ENCODE results near the gene LOXL4. TPM values are rescaled to one million over a fixed set of nuclear protein-coding genes. Genes with fewer than 3 reads are reported as not detected.

The LOXL4 gene
- total RNA-seq, 2 experiments from 2014 or later = not detected

DNA sequence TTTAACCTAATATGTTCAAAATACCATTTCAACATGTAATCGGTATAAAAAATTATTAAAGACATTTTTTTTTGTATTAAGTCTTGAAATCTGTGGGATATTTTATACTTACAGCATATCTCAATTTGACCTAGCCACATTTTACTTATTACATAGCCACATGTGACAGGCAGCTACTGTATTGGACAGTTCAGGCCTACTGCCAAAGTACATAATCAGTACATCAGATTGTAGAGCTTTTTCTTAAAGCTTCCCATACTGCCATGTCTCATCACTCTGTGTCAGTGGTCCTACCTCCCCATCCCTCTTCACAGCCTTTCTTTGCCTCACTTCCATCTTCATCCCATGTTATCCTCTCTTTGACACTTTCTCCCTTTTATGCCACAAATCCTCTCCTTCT, 43.0 kb downstream of the LOXL4 start:
- Mint-ChIP-seq H3K4me3 (no peak overlapping the region), H3K9me3 (peaks cover 7% of the 10 kb centered on the region), H3K27me3 (ENCODE audit: low read depth) (no peaks in the 10 kb centered on the region), H3K27ac (no peak overlapping the region), H3K4me1 (ENCODE audit: low read depth) (peaks cover 16% of the 10 kb centered on the region), H3K36me3 (ENCODE audit: low read depth) (peaks cover 19% of the 10 kb centered on the region)
- DNase-seq = no peak
- intact Hi-C loops (cut with micrococcal nuclease) = no loop called here
- CTCF ChIA-PET = no interaction called here

DNA sequence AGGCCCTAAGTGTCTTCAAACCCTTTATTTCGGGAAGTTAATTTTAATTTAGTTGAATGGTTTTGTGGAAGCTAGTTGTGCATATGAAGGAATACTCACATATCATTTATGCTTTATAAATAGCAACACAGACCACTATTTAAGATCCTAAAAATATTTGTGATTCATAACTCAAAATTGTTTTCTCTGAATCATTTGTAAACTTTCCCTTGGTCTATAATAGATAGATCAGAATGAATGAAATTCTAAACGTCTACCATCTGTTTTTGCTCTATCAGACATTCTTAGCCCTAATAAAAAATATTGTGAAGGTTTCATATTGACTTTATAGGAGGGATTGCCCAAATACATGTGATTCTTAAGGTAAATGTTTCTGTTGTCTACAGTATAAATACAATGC, 43.5 kb downstream of the LOXL4 start:
- no peak for DNase-seq
- intact Hi-C loops (cut with micrococcal nuclease) = no loop called here
- Mint-ChIP-seq H3K9me3 (peaks cover 12% of the 10 kb centered on the region), H3K4me3 (no peak overlapping the region), H3K27me3 (ENCODE audit: low read depth) (no peaks in the 10 kb centered on the region), H3K36me3 (ENCODE audit: low read depth) (peaks cover 24% of the 10 kb centered on the region), H3K27ac (no peak overlapping the region), H3K4me1 (ENCODE audit: low read depth) (peaks cover 16% of the 10 kb centered on the region)
- CTCF ChIA-PET = no interaction called here

DNA sequence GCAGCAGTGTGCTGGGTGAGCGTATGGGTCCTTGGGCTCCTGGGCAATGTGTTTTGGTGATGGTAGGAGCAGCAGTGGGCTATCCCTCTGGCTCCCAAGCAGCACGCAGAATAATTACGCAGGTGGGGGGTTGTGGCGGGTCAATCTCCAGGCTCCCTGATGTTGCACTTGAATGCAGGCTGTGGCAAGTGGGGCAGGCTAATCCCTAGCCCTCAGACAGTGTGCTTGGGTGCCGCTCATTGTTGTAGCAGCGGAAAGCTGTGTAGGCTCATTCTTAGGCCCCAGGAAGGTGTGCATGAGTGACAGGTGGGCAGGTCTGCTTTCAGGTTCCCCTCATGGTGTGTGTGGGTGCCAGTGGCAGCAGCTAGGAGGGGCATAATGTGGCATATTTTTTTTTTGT, 44.1 kb downstream of the LOXL4 start:
- H3K4me3 Mint-ChIP-seq = no peak overlapping the region
- H3K27me3 Mint-ChIP-seq (ENCODE audit: low read depth) = no peaks in the 10 kb centered on the region
- CTCF ChIA-PET = no interaction called here
- intact Hi-C loops (cut with micrococcal nuclease) = no loop called here
- peaks cover 18% of the 10 kb centered on the region for H3K9me3 Mint-ChIP-seq
- peaks cover 26% of the 10 kb centered on the region for H3K36me3 Mint-ChIP-seq (ENCODE audit: low read depth)
- H3K4me1 Mint-ChIP-seq (ENCODE audit: low read depth) = peaks cover 13% of the 10 kb centered on the region
- DNase-seq = no peak
- no peak overlapping the region for H3K27ac Mint-ChIP-seq

DNA sequence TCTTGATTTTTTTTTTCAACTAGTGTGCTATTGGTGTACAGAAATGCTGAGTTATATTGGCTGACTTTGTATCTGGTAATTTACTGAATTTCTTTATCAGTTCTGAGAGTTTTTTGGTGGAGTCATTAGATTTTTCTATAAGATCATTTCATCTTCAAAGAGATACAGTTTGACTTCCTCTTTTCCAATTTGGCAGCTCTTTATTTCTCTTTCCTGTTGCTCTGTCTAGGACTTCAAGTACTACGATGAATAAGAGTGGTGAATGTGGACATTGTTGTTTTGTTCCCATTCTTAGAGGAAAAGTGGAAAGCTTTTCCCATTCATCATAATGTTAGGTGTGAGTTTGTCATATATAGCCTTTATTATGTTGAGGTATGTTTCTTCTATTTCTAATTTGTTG, 50.2 kb downstream of the LOXL4 start:
- Mint-ChIP-seq H3K4me3 (no peak overlapping the region), H3K9me3 (peaks cover 31% of the 10 kb centered on the region), H3K4me1 (ENCODE audit: low read depth) (peaks cover 13% of the 10 kb centered on the region), H3K27ac (no peak overlapping the region), H3K36me3 (ENCODE audit: low read depth) (peaks cover 40% of the 10 kb centered on the region), H3K27me3 (ENCODE audit: low read depth) (no peaks in the 10 kb centered on the region)
- DNase-seq = no peak
- CTCF ChIA-PET = no interaction called here
- intact Hi-C loops (cut with micrococcal nuclease) = no loop called here

DNA sequence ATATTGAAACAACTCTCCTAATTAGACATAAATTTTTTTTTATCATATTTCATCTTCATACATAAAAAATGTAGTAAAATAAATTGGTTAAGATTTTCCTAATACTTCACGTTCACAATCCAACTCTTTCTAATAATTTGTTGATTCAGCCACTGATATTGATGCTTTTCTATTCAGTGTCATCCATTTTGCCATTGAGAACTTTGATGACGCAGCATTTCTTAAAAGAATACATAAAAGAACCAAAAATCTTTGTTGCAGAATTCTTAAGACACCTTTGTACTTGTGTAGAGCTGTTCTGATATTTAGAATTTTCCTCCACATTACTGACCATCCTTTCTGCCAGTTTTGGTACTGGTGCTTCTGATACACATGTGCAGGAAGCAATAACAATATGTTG, 52.6 kb downstream of the LOXL4 start:
- DNase-seq = no peak

DNA sequence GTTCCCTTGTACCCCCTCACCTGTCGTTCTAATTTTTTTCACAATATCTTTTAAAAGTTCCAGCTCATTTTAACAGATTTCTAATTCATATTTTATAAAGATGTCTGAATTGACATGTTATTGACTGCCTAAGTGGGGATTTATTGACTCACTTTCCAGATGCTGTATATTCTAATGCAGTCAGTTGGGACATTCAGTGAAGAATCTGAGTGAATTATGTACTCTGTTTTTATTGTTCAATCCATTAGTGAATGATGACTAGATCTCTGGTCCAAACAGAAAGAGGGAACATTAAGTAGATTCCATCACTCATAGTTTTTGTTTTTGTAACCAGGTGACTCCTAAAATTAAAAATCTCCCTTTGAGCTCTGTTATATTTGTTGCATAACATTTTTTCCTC, 54.3 kb downstream of the LOXL4 start:
- Mint-ChIP-seq H3K4me1 (ENCODE audit: low read depth) (peaks cover 27% of the 10 kb centered on the region), H3K9me3 (peaks cover 19% of the 10 kb centered on the region), H3K27me3 (ENCODE audit: low read depth) (no peaks in the 10 kb centered on the region), H3K4me3 (no peak overlapping the region), H3K27ac (no peak overlapping the region), H3K36me3 (ENCODE audit: low read depth) (peaks cover 44% of the 10 kb centered on the region)
- intact Hi-C loops (cut with micrococcal nuclease) = no loop called here
- CTCF ChIA-PET = no interaction called here
- no peak for DNase-seq

More for the DNA sequence above, 52.6 kb downstream of the LOXL4 start:
- intact Hi-C loops (cut with micrococcal nuclease) = no loop called here
- Mint-ChIP-seq H3K27me3 (ENCODE audit: low read depth) (no peaks in the 10 kb centered on the region), H3K4me1 (ENCODE audit: low read depth) (peaks cover 21% of the 10 kb centered on the region), H3K4me3 (no peak overlapping the region), H3K9me3 (peaks cover 31% of the 10 kb centered on the region), H3K27ac (no peak overlapping the region), H3K36me3 (ENCODE audit: low read depth) (peaks cover 47% of the 10 kb centered on the region)
- CTCF ChIA-PET = no interaction called here

DNA sequence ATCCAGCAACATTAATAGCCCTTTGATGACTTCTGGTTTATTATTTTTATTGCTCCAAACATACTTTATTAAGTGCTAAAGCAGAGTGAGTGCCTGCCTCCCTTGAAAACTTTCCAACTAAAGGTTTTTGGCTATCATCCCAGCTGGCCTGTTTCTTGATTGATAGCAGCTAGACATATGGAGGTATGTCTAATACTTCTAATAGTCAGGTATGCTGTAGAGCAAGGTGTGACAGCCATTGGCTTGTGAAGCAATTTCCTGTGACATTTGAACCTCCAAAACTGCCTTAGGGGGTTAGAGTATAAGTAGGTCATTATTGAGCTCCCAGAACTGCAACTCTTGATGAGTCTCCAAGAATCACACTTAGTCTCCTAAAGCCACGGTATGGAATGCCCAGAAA, 55.8 kb downstream of the LOXL4 start:
- intact Hi-C loops (cut with micrococcal nuclease) = no loop called here
- Mint-ChIP-seq H3K27ac (no peak overlapping the region), H3K4me1 (ENCODE audit: low read depth) (peaks cover 32% of the 10 kb centered on the region), H3K36me3 (ENCODE audit: low read depth) (peaks cover 40% of the 10 kb centered on the region), H3K9me3 (peaks cover 9% of the 10 kb centered on the region), H3K4me3 (no peak overlapping the region), H3K27me3 (ENCODE audit: low read depth) (no peaks in the 10 kb centered on the region)
- CTCF ChIA-PET = no interaction called here
- no peak for DNase-seq

DNA sequence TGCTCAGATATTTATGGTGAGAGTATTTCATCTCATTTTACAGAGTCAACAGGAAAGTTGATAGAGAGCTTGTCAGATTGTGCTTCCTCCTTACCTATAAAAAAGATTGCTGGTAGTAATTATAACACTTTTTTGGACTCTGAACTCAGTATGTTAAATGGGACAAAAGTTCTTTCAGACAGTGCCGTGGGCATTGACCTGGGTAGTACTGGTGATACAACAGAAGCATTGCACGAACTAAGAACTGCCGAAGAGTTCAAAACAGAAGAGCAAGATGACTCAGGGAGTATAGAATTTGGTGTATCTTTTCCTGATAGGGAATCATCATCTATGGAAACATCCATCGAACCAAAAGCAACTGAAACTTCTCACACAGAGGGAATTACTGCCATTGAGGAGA, 58.6 kb downstream of the LOXL4 start:
- H3K9me3 Mint-ChIP-seq = no peaks in the 10 kb centered on the region
- CTCF ChIA-PET = no interaction called here
- H3K36me3 Mint-ChIP-seq (ENCODE audit: low read depth) = peaks cover 28% of the 10 kb centered on the region
- H3K27me3 Mint-ChIP-seq (ENCODE audit: low read depth) = no peaks in the 10 kb centered on the region
- no peak for DNase-seq
- H3K4me1 Mint-ChIP-seq (ENCODE audit: low read depth) = peaks cover 28% of the 10 kb centered on the region
- intact Hi-C loops (cut with micrococcal nuclease) = no loop called here
- H3K4me3 Mint-ChIP-seq = no peak overlapping the region
- no peak overlapping the region for H3K27ac Mint-ChIP-seq

DNA sequence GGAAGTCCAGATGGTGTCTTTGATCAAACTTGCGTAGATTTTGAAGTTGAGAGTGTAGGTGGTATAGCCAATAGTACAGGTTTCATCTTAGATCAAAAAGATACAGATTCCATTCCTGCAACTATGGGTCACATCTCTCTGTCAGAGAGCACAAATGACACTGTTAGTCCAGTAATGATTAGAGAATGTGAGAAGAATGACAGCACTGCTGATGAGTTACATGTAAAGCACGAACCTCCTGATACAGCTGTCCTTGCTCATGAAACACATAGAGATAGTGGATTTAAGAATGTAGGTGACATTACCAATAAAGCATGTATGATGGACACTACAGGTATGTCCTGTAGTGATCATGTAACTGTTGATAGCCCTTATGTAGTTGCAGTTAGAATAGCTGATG, 59.1 kb downstream of the LOXL4 start:
- CTCF ChIA-PET = no interaction called here
- H3K9me3 Mint-ChIP-seq = no peaks in the 10 kb centered on the region
- H3K27me3 Mint-ChIP-seq (ENCODE audit: low read depth) = no peaks in the 10 kb centered on the region
- no peak overlapping the region for H3K4me3 Mint-ChIP-seq
- no peak for DNase-seq
- H3K36me3 Mint-ChIP-seq (ENCODE audit: low read depth) = peaks cover 25% of the 10 kb centered on the region
- no peak overlapping the region for H3K27ac Mint-ChIP-seq
- peaks cover 27% of the 10 kb centered on the region for H3K4me1 Mint-ChIP-seq (ENCODE audit: low read depth)
- intact Hi-C loops (cut with micrococcal nuclease) = no loop called here

DNA sequence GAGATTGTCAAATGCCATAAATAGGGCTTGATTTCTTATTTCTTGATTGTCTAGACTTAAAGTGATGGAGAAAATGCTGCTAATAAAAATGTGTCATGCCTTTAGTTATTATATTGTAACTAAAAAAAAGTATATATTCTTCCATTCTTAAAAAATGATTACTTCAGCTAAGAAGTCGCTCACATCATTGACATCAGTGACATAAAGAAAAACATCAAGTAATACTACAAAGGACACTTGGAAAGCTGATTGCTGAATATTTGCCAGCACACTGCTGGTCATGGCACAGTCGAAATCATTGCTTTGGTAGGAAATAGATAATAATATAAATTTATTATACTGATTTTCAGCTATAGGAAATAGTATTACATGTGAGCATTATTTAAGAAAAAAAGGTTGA, 62.6 kb downstream of the LOXL4 start:
- intact Hi-C loops (cut with micrococcal nuclease) = no loop called here
- peaks cover 18% of the 10 kb centered on the region for H3K4me1 Mint-ChIP-seq (ENCODE audit: low read depth)
- no peaks in the 10 kb centered on the region for H3K9me3 Mint-ChIP-seq
- no peak overlapping the region for H3K4me3 Mint-ChIP-seq
- CTCF ChIA-PET = interaction anchor here (0.8 kb wide), 1 partner anchor 34 kb away, joined by 3 read pairs; no protein-coding TSS in a partner anchor
- no peak for DNase-seq
- no peak overlapping the region for H3K27ac Mint-ChIP-seq
- no peaks in the 10 kb centered on the region for H3K27me3 Mint-ChIP-seq (ENCODE audit: low read depth)
- H3K36me3 Mint-ChIP-seq (ENCODE audit: low read depth) = peaks cover 14% of the 10 kb centered on the region

DNA sequence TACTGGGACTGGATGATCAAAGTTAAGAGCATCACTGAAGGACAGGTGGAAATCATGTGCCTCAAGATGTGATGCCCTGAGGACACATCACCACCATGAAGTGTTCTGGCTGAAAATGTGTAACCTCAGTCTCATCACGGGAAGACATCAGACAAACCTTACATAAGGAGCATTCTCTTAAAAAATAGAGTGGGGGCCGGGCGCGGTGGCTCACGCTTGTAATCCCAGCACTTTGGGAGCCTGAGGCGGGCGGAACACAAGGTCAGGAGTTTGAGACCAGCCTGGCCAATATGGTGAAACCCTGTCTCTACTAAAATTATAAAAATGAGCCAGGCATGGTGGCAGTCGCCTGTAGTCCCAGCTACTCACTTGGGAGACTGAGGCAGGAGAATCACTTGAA, 65.6 kb downstream of the LOXL4 start:
- Mint-ChIP-seq H3K27me3 (ENCODE audit: low read depth) (no peaks in the 10 kb centered on the region), H3K4me1 (ENCODE audit: low read depth) (peaks cover 9% of the 10 kb centered on the region), H3K9me3 (no peaks in the 10 kb centered on the region), H3K36me3 (ENCODE audit: low read depth) (peaks cover 5% of the 10 kb centered on the region), H3K4me3 (no peak overlapping the region), H3K27ac (no peak overlapping the region)
- no peak for DNase-seq
- intact Hi-C loops (cut with micrococcal nuclease) = no loop called here
- CTCF ChIA-PET = interaction anchor here (1.1 kb wide), 1 partner anchor 8 kb away, joined by 3 read pairs; no protein-coding TSS in a partner anchor

DNA sequence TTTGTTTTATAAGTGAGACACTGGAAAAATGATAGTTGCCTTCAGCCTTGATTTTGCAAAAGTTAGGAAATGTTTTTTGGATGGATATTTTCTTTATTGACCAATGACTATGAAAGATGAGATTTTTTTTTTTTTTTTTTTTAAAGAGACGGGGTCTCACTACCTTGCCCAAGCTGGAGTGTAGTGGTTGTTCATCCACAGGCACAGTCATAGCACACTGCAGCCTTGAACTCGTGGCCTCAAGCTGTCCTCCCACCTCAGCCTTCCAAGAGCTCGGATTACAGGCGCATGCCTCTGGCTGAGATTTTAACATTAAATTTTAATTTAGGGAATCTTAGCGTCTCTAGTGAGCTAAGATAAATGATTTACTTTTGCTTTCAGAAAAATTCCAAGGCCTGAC, 66.2 kb downstream of the LOXL4 start:
- H3K4me1 Mint-ChIP-seq (ENCODE audit: low read depth) = peaks cover 9% of the 10 kb centered on the region
- CTCF ChIA-PET = interaction anchor here (0.6 to 1.1 kb wide), 3 partner anchors 9 to 107 kb away, joined by 3 to 4 read pairs (median 3); no protein-coding TSS in a partner anchor
- intact Hi-C loops (cut with micrococcal nuclease) = no loop called here

More for the DNA sequence above, 66.2 kb downstream of the LOXL4 start:
- no peak for DNase-seq
- H3K4me3 Mint-ChIP-seq = no peak overlapping the region
- H3K27me3 Mint-ChIP-seq (ENCODE audit: low read depth) = no peaks in the 10 kb centered on the region
- H3K9me3 Mint-ChIP-seq = no peaks in the 10 kb centered on the region
- H3K27ac Mint-ChIP-seq = no peak overlapping the region
- H3K36me3 Mint-ChIP-seq (ENCODE audit: low read depth) = peaks cover 7% of the 10 kb centered on the region
